Body of pancreas (tissue), 4 donors: ENCODE data around the gene RPS6KA2.

Experiments
- POLR2A ChIP-seq, 3 donors: fragments of 450-650 bp; IDR thresholded peaks; one replicate each; pipeline ENCODE4 v1.6.1; 2016; ENCODE audit warnings: antibody characterized with exemption in 3 of 3, mild to moderate bottlenecking in 2 of 3
- TF ChIP-seq, protein P1 (sequence below), 7 experiments: fragments of 450-650 bp in 4 of 7; fragments of 200-600 bp in 3 of 7; sonication (generic) in 3 of 7; IDR thresholded peaks; one replicate each; pipeline ENCODE4 v1.5.1; 2016 to 2019; ENCODE audit warnings: antibody characterized with exemption in 7 of 7

DNA sequence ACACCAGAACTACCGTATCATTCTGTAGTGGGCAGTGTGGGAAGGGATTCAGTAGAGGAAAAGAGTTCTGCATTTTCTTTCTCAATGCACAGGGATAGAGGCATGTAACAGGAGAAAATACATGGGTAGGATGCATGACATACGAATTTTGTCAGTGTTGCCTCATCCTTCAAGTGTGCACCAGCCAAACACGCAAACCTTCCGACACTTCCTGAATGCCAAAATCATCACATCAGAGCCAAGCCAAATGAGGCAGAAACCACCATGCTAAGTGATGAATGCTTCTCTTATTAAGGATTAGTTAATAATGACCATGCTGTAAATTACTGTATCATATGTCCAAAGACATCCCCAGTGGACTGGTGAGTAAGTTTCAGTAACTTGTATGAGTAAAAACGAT, 67.8 kb downstream of the RPS6KA2 start:
- no peak for TF ChIP-seq POLR2A (IDR thresholded peaks at IDR 0.05)
- TF ChIP-seq, protein P1, sequence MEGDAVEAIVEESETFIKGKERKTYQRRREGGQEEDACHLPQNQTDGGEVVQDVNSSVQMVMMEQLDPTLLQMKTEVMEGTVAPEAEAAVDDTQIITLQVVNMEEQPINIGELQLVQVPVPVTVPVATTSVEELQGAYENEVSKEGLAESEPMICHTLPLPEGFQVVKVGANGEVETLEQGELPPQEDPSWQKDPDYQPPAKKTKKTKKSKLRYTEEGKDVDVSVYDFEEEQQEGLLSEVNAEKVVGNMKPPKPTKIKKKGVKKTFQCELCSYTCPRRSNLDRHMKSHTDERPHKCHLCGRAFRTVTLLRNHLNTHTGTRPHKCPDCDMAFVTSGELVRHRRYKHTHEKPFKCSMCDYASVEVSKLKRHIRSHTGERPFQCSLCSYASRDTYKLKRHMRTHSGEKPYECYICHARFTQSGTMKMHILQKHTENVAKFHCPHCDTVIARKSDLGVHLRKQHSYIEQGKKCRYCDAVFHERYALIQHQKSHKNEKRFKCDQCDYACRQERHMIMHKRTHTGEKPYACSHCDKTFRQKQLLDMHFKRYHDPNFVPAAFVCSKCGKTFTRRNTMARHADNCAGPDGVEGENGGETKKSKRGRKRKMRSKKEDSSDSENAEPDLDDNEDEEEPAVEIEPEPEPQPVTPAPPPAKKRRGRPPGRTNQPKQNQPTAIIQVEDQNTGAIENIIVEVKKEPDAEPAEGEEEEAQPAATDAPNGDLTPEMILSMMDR (IDR thresholded peaks at IDR 0.05): no peak
